ENCODE measurements around the gene DDIT4.
"Not testable (repeated sequence)": the region's sequence is repeated elsewhere in the genome, so short reads cannot be mapped to it uniquely, and the experiment has no call there.

The DDIT4 gene

GRCh38 chr10:72296829-72297280 lies 23.1 kb downstream of the DDIT4 start:
- DNase-seq, result not testable (repeated sequence)

DNA sequence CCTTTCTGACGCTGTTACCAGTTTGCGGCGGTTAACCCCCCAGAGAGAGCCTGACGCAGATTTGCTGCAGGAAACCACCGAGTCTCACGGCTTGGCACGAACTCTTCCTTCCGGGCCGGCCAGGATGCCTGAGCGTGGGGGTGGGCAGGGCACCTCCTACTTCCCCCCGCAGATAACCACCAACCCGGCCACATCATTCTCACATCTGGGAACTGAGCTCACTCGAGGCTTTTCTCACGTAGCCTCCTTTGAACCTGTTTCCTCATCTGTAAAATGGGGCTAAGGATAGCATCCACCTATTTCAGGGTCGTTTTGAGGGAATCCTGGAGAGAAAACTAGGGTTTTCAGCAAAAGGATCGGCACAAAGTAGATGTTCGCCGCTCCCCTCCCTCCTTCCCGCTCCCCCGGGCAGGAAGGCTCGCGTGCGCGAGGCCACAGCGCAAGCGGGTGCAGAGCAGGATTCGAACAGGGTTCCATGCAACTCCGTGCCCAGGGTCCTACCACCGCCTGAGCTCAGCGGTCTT lies 23.6 kb downstream of the DDIT4 start:
- DNase-seq, result no peak

DNA sequence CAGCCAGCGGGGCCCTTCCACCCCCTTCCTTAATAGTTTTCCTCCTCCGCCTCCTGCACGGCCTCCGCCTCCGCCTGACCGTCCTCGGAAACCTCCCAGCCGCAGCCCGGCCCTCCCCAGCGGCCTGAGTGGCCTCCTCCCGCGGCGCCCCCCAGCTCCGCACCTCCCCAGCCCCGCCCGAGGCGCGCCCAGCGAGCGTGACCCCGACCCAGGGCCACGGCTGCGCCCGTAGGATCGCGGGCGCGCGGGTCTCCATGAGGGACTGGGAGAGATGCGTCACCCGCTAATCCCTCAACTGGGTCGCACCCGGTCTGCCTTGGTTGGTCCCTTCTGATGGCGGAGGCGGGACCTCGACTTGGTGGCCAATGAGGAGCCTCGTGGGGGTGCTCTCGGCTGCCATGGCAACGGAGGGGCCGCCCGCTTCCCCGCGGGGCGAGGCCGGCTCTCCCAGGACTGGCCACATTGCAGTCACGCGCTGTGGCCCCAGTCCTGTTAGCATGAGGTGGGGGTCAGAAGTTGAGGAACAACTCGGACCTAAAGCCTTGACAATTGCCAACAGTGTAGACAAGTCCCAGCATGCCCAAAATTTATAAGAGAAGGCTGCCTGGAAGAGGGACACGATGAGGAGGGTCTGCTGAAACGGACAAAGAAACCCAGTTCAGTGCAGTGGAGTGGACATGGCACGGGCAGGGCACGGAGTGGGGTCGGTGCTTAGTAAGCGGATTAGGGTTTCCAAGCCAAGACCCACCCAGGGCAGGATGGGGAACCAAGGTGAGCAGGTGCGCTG lies 24.3 kb downstream of the DDIT4 start:
- DNase-seq, result no peak

DNA sequence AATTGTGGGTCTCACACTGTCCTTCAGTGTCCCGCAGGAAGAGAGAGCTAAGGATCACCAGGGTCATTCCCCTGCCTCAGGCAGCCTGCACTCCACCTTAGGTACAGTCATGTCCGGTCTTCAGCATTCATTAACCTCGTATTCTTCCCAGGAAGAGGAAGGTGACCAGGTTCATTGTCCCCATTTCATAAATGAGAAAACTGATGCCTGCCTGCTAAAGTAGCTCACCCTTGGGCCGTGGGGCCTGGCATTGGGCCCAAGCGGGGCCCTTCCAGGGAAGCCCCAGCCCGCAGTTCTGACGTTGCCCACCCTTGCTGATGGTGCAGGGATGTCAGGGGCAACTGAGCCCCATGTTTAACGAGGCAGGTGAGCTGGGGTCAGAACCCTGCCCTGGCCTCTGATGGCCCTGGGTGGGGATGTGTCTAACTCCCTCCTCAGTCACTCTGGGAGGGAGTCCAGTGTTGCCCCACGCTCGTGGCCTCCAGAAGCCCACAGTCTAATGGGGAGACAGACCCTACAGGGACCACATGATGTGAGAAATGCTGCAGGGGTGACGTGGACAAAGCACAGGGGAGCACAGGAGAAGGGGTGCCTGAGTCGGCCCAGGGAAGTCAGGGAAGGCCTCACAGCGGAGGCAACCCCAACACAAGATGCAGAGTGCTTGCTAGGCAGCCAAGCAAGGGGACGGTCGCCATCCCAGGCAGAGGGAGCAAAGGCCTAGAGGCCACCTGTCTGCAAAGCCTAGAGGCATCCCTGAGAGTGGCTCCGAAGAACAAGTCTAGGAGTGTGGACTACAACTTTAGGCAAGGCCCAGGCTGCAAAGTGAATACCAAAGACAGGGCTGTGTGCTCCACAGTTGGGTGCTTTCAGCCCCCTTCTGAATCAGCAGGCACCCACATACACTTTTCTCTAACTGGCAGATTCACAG lies 25.1 kb downstream of the DDIT4 start:
- DNase-seq, result no peak

DNA sequence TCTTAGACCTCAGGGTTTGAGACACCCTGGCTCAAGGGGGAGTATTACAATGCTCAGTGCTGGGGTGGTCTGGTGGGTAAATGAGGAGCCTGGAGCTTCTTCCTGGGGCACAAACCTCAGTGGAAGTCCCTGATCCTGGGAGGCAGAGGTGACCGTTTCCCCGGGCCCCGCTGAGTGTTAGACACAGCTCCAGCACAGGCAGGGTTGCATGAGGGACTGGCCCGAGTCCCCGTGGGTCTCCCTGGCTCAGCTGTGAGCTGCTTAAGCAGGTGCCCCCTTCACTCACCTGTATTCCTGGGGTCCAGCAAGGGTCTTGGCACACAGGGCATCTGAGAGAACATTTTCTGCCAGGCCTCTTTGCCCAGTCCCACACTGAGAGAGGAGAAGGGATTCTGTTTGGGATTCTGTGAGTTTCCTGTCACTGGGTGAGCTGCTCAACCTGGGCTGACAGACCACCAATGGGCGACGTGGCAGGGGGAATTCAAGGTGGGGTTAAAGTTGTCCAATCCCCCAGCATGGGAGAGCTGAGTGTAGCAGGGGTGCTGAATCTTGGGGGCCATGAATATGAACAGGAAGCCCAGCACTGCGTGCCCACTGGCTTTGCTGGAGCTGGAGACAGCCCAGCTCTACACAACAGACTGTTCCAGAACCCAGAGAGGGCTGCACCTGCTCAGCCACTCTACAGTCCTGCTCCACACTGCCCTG lies 29.9 kb downstream of the DDIT4 start:
- DNase-seq, result no peak

DNA sequence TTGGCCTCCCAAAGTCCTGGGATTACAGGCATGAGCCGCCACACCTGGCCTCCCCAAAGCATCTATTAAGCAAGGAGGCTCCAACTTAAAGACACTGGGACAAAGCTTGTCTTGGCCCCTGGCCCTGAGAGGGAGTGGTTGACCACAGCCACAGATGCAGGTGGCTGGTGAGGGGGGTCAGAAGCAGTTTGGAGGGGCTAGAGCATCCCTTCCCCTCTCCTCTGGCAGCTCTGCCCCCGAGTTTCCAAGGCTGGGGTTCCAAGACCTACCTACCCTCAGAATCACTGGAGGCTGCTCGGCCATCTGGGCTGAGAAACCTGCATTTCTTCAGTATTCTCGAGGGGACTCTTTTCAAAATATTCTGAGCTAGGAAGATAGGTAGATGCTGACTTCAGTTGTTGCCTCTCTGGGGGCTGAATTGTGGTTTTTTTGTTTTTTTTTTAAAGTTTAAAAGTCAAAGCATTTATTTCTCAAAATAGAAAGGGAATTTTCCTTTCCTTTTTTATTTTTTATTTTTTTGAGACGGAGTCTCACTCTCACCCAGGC lies 32.6 kb downstream of the DDIT4 start:
- DNase-seq, result no peak

DNA sequence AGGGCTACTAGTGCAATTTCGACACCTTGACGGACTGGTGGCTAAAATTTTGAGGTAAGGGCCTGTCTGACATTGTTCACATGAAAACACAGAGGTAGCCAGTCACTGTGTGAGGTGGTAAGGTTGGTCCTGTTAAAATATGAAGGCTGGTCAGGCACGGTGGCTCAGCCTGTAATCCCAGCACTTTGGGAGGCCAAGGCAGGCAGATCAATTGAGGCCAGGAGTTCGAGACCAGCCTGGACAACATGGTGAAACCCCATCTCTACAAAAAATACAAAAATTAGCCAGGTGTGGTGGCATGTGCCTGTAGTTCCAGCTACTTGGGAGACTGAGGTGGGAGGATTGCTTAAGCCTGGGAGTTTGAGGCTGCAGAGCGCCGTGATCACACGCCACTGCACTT lies 34.0 kb downstream of the DDIT4 start:
- DNase-seq, result not testable (repeated sequence)

DNA sequence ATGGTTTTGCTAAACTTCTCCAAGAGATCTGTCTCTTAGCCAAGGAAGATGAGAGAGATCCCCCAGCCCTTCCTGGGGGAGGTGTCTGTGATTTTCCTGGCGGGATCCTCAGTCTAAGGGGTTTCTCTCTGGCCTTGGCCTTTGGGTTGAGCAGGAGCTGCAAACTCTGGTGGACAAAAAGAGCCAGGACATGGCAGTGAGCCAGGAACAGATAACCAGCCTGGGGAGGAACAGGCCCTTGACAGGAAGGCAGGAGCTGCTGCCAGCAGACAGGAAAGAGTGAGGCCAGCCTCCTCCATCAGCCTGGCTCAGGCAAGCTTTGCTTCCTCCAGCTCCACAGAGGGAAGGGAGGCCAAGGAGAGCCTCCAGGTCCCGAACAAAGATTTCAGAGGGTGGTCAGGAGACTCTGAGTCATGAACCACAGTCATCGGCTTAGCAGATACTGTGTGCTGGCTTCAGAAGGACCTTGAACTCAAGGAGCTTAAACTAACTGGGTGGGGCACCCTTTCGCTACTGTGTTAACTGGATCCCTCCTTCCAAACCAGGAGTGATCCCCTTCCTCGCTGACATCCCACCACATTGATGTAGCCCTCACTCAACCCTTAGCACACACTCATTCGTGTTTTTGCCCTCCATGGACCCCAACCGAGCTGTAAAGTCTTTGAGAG lies 34.7 kb downstream of the DDIT4 start:
- no peak for DNase-seq

GRCh38 chr10:72309290-72310240 lies 35.8 kb downstream of the DDIT4 start:
- no peak for DNase-seq

- DNase-seq, result no peak
Measured at GRCh38 chr10:72310241-72310633, 36.5 kb downstream of the DDIT4 start.

DNA sequence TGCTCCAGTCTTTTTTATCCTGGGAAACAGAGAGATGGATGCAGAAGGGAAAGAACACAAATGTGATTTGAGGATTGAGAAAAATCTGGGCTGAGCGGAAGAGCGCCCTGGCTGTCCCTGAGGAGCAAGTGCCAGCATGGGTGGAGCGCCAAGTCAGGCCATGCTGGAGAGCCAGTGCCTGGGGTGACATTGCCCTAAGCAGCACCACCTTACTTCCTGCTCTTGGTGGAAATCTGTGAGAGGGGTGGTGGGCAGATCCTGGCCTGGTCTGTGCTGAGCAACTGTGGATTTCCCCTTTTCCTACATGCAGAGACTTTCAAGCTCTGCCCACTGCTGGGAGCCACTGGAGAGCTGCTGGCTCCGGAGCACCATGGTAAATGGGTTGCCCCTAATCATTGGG lies 36.9 kb downstream of the DDIT4 start:
- no peak for DNase-seq

GRCh38 chr10:72311667-72312066 lies 37.9 kb downstream of the DDIT4 start:
- no peak for DNase-seq

- no peak for DNase-seq
Measured at GRCh38 chr10:72312865-72313391, 39.2 kb downstream of the DDIT4 start.

DNA sequence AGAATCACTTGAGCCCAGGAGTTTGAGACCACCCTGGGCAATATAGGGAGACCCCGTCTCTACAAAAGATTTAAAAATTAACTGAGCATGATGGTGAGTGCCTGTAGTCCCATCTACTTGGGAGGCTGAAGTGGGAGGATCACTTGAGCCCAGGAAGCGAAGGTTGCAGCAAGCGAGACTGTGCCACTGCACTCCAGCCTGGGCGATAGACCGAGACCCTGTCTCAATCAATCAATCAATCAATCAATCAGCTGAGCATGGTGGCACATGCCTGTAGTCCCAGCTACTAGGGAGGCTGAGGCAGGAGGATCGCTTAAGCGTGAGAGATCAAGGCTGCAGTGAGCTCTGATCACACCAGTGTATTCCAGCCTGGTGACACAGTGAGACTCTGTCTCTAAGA lies 40.5 kb downstream of the DDIT4 start:
- no peak for DNase-seq

DNA sequence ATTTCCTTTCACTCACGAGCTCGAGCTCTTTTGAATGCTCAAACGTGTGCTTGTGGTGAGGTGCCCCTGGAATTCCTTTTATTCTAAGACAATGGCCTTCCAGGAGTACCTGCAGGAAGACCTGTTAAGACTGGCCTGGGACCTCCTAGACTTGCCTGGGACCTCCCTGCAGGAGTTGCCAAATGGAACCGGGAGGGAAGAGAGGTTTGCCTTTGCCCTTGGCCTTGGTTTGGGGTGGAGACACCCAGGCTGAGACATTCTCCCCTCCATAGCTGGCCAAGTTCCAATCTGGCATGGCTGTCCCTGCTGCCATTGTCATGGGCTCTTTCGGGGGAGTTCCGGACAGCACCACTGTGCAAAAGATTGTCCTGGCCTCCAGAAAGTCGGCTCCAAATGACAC lies 41.3 kb downstream of the DDIT4 start:
- DNase-seq, result no peak

DNA sequence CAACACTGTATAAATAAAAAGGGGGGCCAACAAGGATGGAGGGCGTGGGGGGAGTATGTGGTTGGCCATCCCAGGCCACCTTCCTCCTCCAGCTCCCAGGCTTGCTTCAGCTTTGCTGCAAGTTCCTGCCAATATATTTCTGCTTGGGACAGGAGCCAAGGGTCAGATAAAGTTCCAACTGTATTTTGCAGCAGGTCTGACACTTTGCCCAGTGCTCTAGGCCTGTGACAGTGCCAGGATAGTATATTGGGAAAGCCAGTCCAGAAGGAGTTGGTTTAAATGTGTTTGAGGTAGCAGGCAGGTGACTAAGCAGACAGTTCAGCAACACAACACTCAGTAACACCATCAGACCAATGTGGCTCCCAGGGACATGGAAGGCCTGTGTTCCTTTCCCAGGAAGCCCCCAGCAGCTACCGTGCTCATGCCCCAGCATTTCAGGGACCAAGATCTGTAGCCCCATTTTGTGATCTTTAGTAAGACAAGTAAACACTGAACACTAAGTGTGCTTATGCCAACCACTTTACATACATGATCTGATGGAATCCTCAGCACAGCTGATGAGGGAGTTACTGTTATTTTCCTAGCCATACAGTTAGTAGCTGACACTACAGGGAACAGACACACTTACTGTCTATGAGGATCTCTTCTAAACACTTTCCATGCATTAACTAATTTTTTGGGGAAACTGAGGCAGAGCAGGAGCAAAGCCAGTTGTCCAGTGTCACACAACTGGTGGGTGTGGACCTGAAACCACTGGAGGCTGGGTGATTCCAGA lies 42.1 kb downstream of the DDIT4 start:
- no peak for DNase-seq

DNA sequence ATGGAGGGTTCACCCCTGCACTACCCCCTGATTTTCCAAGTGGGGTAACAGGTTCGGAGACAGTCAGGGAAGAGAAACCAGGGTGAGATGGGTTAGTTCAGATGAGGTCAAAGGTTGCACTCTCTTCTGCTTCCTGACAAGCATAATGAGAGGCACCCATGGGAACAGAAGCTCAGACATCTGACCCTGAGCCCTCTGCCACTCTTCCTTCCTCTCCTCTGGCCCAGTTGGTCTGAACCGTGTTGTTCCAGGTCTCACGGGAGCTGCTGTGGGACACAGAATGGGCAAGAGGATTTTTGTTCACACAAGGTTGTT lies 42.6 kb downstream of the DDIT4 start:
- no peak for DNase-seq

- DNase-seq, result no peak
Measured at GRCh38 chr10:72316748-72317435, 43.2 kb downstream of the DDIT4 start.
